GM19043 (cell line): ENCODE results near the gene RBM5.

Source experiments
- ATAC-seq: cut with Tn5 transposase; IDR thresholded peaks from one replicate; pipeline ENCODE4 v1.9.1; 2021; ENCODE audit warnings: low read depth; ENCODE audit not compliant: unreplicated experiment

The RBM5 gene

DNA sequence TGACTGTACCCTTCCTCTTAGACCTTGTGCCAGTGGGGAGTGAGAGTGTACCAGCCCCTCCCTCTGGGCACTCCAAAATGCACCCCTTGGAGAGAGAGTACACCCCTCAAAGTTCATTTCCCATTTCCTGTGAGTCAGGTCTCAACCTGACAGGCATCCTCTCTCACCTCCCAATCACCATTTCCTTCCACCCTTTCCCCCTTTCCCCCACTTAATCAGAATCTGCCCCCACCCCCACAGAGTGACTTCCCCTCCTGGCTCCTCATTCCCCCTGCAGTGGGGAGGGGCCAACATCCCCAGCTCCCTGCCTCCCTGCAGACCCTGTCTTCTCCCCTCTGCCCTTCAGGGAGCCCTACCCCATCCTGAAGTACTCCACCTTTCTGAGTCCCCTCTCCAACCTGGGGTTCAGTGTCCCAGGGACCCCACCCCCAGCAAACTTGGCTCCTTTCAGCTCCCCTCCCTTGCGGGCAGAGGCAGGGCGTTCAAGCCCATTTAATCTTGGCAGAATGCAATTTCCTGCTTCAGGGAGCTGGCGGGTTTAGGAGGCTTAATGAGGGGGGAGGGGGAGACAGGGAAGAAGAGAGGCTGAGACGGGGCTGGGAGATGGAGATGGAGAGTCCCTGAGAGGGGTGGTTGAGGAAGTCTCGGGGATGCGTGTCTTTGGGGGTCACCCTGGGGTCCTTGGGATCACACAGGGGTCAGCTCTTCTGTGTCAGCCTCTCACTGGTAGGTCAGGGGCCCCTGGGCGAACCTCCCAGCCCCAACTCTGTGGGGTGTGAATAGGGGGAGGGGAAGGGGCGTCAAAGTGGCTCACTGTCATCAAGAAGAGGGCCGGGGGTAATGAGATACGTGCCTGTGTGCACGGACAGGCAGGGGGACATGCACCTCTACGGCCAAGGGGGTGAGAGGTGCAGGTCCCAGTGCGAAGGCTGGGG lies 49.8 kb downstream of the RBM5 start:
- no peak for ATAC-seq

DNA sequence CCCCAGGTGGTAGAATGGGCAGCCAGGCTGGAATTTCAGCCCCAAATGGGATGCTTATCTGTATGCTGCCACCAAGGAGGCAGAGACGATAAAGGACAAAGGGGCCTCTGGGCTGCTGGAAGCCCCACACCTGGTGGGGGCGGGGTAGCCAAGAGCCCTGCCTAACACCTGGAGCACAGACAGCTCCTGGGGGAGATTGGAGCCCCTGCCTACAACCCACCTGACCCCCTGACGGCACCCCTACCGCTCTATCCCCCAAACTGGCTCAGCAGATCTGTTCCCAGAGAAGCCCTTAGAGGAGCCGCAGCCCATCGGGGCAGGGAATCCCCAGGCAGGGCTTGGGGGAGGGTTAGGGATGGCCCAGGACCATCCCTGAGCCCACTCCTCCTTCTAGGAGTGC lies 50.6 kb downstream of the RBM5 start:
- no peak for ATAC-seq

DNA sequence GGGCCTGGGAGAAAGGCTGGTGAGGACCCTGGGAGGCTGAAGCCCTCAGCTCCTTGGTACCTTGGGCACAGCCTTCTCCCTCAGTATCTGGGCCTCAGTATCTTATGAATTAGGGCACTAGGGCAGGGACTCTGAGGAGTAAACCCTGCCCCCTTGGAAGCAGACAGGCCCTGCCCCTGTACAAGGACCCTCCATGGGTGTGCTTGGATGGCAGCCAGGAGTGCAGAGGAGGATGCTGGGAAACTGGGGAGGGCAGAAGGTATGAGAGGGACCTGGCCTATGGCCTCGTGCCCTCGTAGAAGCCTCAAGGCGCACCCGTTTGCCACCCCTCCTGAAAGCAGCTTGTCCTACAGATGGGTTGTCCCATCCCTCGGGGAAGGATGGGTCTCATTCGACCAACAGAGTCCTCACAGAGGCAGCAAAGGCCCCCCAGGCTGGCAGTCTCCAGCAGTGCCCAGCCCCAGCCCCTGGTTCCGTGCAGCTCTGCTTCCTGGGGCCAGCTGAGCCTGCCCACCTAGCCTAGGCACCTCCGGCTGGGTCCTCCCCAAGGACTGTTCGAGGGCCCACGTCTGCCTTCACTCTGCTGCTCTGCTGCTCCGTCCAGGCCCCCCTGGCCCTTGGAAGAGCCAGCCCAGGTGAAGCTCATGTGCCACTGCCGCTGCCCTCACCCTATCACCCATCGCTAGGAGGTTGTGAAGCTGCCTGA lies 51.2 kb downstream of the RBM5 start:
- no peak for ATAC-seq

DNA sequence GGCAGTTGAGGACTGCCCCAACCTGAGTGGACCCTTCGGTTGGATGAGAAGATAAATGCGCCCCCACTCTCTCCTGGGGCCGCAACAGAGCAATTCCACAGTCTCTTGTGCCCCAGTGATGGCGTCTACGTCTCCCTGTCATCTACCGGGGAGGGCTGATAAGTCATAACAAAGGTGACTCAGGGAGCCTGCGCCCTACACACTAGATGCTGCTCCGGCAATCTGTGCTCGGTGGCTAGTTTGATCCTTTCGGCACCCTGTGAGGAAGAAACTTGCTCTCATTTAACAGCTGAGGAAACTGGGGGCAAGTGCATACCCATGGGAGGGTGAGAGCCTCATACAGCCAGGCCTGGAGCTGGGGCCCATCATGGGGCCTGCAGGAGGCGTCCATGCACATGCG lies 52.3 kb downstream of the RBM5 start:
- no peak for ATAC-seq

DNA sequence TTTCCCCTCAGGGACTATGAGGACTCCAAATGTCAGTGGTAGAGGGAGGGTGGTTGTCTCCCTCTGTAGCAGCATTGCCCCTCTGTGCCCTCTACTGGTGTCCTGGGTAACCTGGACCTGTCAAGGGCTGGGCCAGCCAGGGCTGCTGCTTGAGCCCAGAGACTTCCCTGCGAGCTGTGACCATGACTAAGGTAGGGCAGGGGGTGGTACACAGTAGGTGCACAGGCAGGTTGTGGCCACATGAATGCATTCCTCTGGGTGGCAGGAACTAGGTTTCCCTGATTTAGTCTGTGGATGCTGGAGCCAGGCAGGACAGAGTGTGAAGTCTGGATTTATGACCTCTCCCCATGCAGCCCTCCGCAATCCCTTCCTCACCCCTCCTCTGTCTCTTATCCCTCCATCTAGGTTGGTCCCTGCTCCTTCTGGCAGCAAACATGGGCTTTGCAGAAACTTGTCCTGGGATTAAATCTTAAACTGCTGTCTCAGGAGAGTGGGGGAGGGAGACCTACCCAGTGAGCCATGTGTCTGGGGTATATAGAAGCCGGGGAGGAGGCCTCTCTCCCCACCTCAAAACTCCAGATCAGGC lies 57.7 kb downstream of the RBM5 start:
- no peak for ATAC-seq

DNA sequence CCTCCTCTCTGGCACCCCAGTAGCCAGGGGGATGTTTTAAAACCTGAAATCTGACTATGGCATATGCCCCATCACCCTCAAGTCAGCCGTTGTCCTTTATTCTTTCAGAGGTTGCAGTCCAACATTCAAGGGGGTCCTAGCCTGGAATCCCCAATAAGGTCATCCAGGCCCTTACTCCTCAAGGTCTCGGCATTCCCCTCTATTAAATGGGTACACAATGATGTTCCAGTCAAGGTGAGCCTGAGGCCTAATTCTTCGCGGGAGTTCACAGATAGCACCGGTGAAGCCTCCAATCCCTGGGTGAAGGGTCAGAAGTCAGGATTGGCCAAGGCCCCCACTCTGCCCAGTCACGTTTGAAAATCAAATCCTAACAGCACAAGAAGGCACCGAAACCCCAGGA lies 58.3 kb downstream of the RBM5 start:
- no peak for ATAC-seq

DNA sequence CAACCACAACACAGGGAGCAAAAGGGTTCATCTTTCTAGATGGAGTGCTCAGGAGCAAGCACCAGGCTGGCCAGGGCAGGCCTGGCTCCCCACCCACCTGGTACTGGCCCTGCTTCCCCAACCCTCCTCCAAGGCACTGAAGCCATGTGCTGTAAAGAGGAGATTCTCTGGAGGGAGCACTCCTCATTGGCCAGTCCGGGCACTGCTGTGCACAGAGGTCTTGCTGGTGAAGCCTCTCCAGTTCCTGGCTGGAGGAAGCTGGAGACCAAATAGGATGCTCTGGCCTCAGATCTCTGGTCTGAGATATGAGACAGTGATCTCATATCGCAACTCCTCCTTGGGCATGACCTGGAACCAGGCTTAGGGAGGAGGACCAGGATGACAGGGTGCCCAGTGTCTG lies 58.7 kb downstream of the RBM5 start:
- no peak for ATAC-seq

DNA sequence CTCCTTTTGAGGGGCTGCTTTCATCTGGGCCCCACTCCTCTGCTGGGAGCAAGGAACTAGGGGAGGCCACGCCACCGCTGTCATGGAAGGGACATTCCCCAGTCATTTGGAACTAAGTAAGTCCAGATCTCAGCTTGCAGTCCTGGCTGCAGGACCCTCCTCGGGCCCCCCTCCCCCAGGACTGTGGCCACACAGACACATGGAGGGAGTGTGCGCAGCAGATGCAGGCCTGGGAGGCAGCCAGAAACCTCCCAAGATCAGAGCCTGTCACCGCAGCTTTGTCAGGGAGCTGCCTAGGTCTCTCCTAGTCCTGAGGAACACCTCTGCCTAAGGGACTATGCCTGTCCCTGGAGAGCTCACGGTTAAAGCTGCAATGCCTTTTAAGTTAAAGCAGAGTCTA lies 59.1 kb downstream of the RBM5 start:
- no peak for ATAC-seq

DNA sequence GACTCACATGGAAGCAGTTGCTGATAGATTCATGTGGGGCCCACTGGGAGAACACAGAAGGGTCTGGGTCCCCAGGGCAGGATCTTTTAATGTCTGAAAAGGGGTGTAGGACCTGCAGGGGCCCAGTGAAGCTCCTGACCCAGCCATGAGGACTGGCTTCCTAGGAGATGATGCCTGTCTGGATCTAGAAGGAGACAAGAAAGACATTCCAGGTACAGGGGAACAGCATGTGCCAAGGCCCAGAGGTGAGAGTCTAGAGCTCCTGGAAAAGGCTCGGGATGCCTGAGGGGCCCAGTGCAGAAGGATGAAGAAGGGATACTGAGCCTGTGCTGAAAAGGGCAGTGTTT lies 61.7 kb downstream of the RBM5 start:
- no peak for ATAC-seq

DNA sequence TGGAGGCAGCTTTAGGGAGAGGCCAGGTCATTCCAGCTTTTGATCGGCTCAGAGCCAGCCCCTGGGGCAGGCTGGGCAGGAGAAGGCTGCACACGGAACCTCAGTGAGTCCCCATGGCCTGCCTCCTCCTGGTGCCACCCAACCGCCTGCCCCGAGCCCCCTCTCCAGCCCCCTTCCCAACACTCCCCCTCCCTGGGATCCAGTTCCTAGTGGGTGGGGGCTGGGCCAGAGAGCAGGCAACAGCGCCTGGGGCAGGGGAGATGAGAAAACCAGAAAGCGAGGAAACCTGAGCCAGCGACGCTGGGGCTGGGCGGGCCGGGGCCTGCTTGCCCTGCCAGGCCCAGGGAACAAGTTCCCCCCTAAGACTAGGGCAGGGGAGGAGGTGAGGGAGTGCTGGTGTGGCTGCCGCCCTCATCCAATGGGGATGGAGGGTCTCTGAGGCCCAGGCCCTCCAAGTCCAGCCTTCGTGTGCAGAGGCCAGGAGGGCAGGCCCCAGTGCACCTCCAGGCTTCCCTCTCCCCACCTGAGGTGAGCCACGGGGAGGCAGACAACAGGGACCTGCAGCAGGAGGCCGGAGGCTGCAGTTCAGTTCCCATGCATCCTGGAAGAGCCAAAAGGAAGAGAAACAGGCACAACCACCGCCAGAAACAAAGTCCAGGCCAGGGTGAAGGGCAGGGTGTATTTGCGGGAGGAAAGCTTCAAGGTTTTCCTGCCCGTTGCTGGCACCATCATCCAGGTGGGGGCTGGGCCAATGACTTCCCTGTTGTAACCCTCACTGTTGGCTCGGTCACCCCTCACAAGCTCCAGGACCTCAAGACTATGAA lies 62.4 kb downstream of the RBM5 start:
- ATAC-seq: no peak

DNA sequence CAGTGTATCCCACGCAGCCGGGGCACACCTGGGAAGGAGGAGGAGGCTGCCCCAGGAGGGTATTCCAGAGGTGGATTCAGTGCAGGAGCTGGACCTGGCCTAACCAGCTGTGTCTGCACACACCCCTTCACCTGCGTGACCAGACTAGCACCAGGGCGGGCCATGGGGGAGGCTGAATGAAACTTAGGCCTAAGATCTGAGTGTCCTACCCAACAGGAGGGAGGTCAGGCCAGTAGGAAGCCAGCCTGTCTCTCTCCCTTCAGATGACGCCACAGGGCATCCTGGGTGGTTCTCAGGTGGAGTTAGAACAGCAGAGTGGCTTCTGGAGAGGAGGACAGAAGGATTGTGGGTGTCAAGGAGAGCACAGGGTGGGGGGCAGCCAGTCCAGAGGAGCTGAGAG lies 63.0 kb downstream of the RBM5 start:
- no peak for ATAC-seq

DNA sequence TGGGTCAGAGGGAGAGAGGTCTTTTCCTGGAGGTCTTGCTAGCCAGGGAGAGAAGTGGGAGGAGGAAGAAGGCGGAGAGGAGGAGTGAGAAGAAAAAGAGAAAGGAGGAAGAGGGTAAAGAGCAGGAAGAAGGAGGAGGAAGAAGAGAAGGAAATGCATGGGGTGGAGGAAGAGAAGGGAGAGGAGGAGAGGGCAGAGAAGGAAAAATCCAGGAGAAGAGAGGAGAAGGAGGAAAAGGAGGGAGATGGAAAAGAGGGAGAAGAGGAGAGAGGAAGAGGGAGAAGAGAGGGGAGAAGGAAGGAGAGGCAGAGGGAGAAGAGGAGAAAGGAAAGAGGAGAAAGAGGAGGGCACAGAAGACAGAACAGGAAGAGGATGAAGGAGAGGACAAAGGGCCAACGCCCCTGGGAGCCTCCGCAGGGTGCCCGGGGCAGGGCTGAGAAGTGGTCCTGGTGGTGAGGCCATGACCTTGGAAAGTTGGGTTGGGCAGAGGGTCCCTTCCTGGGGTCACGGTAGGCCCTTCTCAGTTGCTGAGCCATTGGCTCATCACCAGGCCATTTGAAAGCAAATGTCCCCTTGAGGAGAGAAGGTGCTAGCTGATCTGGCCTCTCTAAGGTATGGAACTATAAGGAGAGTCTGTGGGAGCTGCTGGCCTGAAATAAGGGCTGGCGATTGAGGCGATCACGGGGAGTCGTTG lies 65.2 kb downstream of the RBM5 start:
- no peak for ATAC-seq

DNA sequence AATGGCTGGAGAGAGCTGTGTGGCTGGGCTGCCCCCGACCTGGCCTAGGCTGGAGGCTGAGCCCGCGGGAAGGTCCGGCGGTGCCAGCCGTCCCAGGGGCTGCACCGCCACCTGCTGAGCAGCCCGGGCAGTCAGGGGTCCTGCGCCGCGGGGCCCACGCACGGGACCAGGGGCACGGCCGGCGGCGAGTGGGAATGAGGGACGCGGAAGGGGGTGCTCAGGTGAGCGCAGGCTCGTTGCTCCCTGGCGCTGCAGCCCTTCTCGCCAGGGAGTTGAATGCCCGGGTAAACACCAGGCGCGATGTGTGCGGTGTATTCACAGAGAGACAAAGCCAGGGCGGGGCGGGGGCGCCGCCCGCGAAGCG lies 65.7 kb downstream of the RBM5 start:
- ATAC-seq: peak; percentile 27

DNA sequence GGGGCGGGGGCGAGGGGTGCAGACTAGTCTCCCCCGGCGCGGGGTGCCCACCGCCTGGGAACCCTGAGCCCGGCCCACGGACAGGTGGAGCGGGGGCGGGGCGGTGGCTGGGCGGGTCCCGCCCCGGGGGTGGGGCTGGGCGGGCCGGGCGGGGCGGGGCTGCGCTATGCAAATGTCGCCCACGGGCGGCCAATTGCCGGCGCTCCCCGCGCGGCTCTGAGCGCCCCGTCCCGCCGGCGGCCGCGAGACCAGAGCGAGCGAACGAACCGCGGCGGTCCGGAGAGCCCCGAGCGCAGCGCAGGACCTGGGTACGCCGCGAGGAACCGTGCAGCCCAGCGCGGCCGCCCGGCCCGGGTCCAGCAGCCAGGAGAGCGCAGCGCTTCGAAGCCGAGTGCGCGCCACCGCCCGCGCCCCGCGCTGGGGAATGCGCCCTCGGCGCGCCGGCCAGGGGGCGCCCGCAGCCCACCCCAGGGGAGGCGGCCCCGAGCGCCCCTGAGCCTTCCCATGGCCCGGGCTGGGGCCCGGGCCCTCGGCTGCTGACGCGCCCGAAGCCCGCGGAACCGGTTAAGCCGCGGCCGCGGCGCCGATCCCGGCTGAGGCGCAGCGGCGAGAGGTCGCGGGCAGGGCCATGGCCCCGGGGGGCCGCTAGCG lies 66.2 kb downstream of the RBM5 start, which contains the start of gene SEMA3F:
Gene SEMA3F, plus strand, starts transcription at position 485 of the 651 bp plus-strand sequence. CDS start 4,299 bp downstream, outside the sequence.
- peak; percentile 56 for ATAC-seq

DNA sequence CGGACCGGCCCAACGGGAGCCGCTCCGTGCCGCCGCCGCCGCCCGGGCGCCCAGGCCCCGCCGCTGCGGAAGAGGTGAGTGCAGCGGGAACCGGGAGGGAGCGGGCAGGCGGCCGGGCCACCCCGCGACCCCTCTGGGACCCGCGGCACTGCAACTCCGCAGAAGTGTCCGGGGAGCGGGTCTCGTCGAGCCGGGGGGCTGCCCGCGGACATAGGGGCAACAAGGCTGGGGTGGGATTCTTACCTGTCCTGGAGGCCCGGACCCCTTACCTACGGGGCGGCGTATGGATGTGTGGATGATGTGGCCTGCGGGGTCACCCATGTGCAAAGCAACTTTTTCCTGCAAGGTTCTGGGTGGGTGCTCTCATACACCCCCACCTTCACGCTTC lies 66.8 kb downstream of the RBM5 start:
- ATAC-seq: no peak

DNA sequence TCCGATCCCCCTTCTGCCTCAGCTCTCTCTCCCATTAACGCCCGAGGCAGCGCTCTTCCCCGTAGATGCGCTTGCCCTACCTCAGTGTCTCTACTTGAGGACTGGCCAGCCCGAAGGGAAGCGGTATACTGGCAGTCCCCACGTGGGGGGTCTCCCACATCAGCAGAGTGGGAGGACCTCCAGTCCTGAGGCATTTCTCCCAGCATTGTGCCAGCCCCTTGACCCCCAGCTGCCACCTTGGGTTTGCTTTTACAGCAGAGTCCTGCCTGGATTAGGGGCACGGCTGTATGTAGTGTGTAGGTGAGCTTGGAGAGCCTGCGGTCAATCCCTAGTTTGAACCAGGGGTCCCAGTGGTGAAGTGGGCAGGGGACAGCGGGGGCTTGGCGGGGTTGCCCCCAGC lies 67.2 kb downstream of the RBM5 start:
- ATAC-seq: no peak

DNA sequence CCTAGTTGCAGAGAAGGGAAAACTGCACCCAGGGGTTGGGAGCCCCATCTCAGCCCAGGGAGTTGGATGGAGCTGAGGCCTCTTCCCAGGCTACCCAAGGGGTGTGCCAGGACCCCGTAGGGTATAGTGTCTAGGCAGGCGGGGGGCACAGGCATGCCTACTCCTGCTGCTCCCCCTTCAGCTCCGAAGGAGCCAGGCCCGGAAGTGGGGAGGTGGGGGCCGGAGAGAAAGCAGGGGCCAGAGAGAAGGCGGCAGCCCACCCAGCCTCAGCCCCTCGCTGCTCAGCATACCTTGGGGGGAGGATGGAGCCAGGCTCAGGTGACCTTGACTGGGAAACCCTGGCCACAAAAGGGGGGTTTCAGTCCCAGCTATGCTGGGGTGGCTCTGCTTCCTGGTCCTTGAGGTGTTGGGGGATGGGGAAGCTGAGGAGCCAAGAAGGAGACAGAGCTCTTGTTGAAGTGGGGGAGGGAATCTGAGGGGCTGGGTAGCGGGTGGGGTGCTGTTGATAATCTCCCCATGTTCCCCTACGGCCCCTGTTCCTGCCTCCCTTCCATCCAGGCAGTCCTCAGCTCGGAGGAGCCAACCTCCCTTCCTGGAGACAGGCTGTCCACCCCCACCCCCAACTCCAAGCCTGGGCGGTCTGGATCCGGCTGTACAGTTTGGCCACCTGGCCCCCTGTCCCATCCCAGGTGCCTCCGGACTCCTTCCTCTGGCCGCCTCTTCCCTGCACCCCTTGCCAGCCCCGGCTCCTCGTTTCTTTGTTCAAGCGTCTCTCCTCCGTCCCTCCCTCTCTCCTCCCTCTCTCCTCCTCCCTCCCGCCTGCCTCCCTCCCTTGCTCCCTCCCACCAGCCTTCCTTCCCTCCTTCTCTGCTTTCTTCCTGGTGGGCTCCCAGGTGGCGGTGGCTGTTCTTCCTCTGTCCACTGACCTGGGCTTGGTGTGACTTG lies 68.1 kb downstream of the RBM5 start:
- no peak for ATAC-seq

DNA sequence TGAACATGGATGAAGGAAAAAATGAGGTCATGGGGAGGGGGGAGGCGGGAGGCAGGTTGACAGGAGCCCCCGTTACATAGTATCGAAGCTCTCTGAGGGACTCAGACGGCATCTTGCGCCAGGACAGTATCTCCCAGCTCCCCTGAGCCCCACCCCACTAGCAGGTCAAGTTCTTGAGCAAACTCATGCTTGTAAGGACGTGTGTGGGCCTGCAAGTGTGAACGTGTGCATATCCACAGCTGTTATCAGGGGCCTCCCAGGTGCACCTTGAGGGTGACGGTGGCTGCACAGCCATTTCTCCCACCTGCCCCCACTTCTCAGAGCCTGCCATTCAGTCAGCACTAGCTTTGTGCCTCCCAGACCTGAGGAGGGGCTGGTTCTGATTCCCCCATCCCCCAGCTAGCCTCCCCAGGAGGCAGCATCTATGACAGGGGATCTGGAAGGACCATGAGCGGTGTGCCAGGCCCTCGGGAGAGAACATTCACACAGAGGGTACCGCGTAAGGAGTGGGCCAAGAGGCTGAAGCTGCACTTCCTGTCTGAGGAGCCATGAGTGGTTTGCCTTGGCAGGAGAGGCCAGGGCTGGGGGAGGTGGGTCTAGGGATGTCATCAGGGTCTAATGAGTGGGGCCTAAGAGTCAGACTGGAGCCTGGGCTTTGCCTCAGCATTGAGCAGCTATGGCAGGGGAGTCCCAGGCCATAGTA lies 69.3 kb downstream of the RBM5 start:
- no peak for ATAC-seq
